ENCODE data around the gene GPR37L1. TPM values are rescaled to one million over a fixed set of nuclear protein-coding genes. Genes with fewer than 3 reads are reported as not detected.
A peak's percentile ranks its signal among the peaks of the same experiment; 100 is the strongest.
"Not testable (repeated sequence)": the region's sequence is repeated elsewhere in the genome, so short reads cannot be mapped to it uniquely, and the experiment has no call there.

Gene GPR37L1
- total RNA-seq, 2 experiments from 2014 or later: not detected

- peak within 1 kb of the TSS; percentile 95 for H3K4me3 Mint-ChIP-seq
- CTCF ChIA-PET: interaction anchor here (2.1 to 5.4 kb wide), 3 partner anchors 10 to 15 kb away, joined by 17 to 38 read pairs (median 27); partner anchors contain the start of gene PTPN7
These were observed 21.8 kb downstream of the GPR37L1 start, which contains the start of gene ARL8A for GRCh38 chr1:202144402-202145067. ARL8A (minus strand) TSS chr1:202144737; CDS start chr1:202144572, 165 bp downstream.

GRCh38 chr1:202145068-202145743, 22.5 kb downstream of the GPR37L1 start:
- DNase-seq: peak; percentile 66
- POLR2A ChIA-PET: interaction anchor here (0.8 to 7.7 kb wide), 3 partner anchors 10 to 31 kb away, joined by 5 to 124 read pairs (median 5); partner anchors contain the start of gene PTPN7
- CTCF ChIA-PET: interaction anchor here (1.2 to 5.4 kb wide), 4 partner anchors 10 to 17 kb away, joined by 3 to 38 read pairs (median 17); partner anchors contain the start of gene PTPN7
- H3K4me3 Mint-ChIP-seq: peak overlapping the region; percentile 95
- peaks cover 26% of the 10 kb centered on the region for H3K36me3 Mint-ChIP-seq (ENCODE audit: low read depth)
- intact Hi-C loops (cut with micrococcal nuclease): no loop called here
- peaks cover 34% of the 10 kb centered on the region for H3K4me1 Mint-ChIP-seq (ENCODE audit: low read depth)
- peak; percentile 59 for ATAC-seq
- no peak for TF ChIP-seq CTCF (IDR thresholded peaks at IDR 0.05)
- peak overlapping the region; percentile 69 for H3K27ac Mint-ChIP-seq
- no peaks in the 10 kb centered on the region for H3K9me3 Mint-ChIP-seq
- no peaks in the 10 kb centered on the region for H3K27me3 Mint-ChIP-seq

More at GRCh38 chr1:202144402-202145067, 21.8 kb downstream of the GPR37L1 start, which contains the start of gene ARL8A:
- Mint-ChIP-seq H3K27me3 (no peaks in the 10 kb centered on the region), H3K4me1 (ENCODE audit: low read depth) (peaks cover 34% of the 10 kb centered on the region), H3K9me3 (no peaks in the 10 kb centered on the region), H3K36me3 (ENCODE audit: low read depth) (peaks cover 23% of the 10 kb centered on the region), H3K27ac (peak within 1 kb of the TSS; percentile 94)
- TF ChIP-seq CTCF (IDR thresholded peaks at IDR 0.05): no peak
- POLR2A ChIA-PET: interaction anchor here (0.6 to 7.7 kb wide), 4 partner anchors 15 to 190 kb away, joined by 4 to 124 read pairs (median 4); partner anchors contain the start of gene PTPN7
- peak; percentile 69 for ATAC-seq
- DNase-seq: peak; percentile 73
- intact Hi-C loops (cut with micrococcal nuclease): no loop called here

- H3K27me3 Mint-ChIP-seq; DNase-seq; H3K9me3 Mint-ChIP-seq; intact Hi-C loops (cut with micrococcal nuclease); ATAC-seq: not testable (repeated sequence)
- Mint-ChIP-seq H3K27ac (peak overlapping the region; percentile 69), H3K4me1 (ENCODE audit: low read depth) (peaks cover 36% of the 10 kb centered on the region), H3K4me3 (peak overlapping the region; percentile 95), H3K36me3 (ENCODE audit: low read depth) (peaks cover 32% of the 10 kb centered on the region)
- POLR2A ChIA-PET: interaction anchor here (0.9 to 7.7 kb wide), 4 partner anchors 10 to 134 kb away, joined by 3 to 124 read pairs (median 5); partner anchors contain the start of gene PTPN7
- CTCF ChIA-PET: interaction anchor here (0.6 to 5.4 kb wide), 6 partner anchors 10 to 250 kb away, joined by 3 to 38 read pairs (median 6); partner anchors contain the start of gene PTPN7
These were observed 23.0 kb downstream of the GPR37L1 start for GRCh38 chr1:202145744-202146140.

- Mint-ChIP-seq H3K4me1 (ENCODE audit: low read depth) (peaks cover 36% of the 10 kb centered on the region), H3K36me3 (ENCODE audit: low read depth) (peaks cover 37% of the 10 kb centered on the region), H3K27me3 (no peaks in the 10 kb centered on the region), H3K27ac (no peak overlapping the region), H3K9me3 (no peaks in the 10 kb centered on the region), H3K4me3 (no peak overlapping the region)
- intact Hi-C loops (cut with micrococcal nuclease): no loop called here
- no peak for DNase-seq
- no peak for TF ChIP-seq CTCF (IDR thresholded peaks at IDR 0.05)
- ChIA-PET CTCF (interaction anchor here (0.6 to 5.4 kb wide), 6 partner anchors 9 to 250 kb away, joined by 3 to 38 read pairs (median 6); partner anchors contain the start of gene PTPN7), POLR2A (interaction anchor here (0.9 to 7.7 kb wide), 6 partner anchors 11 to 134 kb away, joined by 3 to 124 read pairs (median 4); partner anchors contain the start of gene PTPN7)
- ATAC-seq: no peak
These were observed 23.6 kb downstream of the GPR37L1 start for GRCh38 chr1:202146279-202146678.

- TF ChIP-seq CTCF (IDR thresholded peaks at IDR 0.05): no peak
- peak overlapping the region; percentile 25 for H3K27ac Mint-ChIP-seq
- peaks cover 40% of the 10 kb centered on the region for H3K36me3 Mint-ChIP-seq (ENCODE audit: low read depth)
- no peaks in the 10 kb centered on the region for H3K27me3 Mint-ChIP-seq
- H3K4me3 Mint-ChIP-seq: no peak overlapping the region
- CTCF ChIA-PET: interaction anchor here (0.8 to 5.4 kb wide), 6 partner anchors 8 to 251 kb away, joined by 3 to 38 read pairs (median 7); partner anchors contain the start of gene PTPN7
- H3K9me3 Mint-ChIP-seq: no peaks in the 10 kb centered on the region
- intact Hi-C loops (cut with micrococcal nuclease): no loop called here
- DNase-seq (no peak), ATAC-seq (no peak)
- POLR2A ChIA-PET: interaction anchor here (1.0 to 7.7 kb wide), 6 partner anchors 11 to 164 kb away, joined by 3 to 124 read pairs (median 4); partner anchors contain the start of genes PTPN7 and RNPEP
- H3K4me1 Mint-ChIP-seq (ENCODE audit: low read depth): peaks cover 33% of the 10 kb centered on the region
These were observed 24.3 kb downstream of the GPR37L1 start for GRCh38 chr1:202146993-202147392.
